Ovary (tissue), 3 donors: Measurements from ENCODE around the gene CFLAR.

Experiments used
- CTCF ChIP-seq, 3 donors: fragments of 450-650 bp in 2 of 3; fragments of 200-600 bp in 1 of 3; IDR thresholded peaks; one replicate each; pipeline versions ENCODE4 v1.5.1 to v1.8.0; 2016 to 2022; ENCODE audit warnings: antibody characterized with exemption in 3 of 3, mild to moderate bottlenecking in 1 of 3
- EP300 ChIP-seq: sonication (generic); formaldehyde crosslinking; IDR thresholded peaks from one replicate; pipeline ENCODE4 v1.6.1; 2017; ENCODE audit warnings: antibody characterized with exemption
- POLR2A ChIP-seq: fragments of 450-650 bp; IDR thresholded peaks from one replicate; pipeline ENCODE4 v1.6.1; 2017; ENCODE audit warnings: antibody characterized with exemption, mild to moderate bottlenecking, moderate library complexity
- donor health status: DM: no; HTN: no; CAD: no.

GRCh38 chr2:201072201-201072530, 43.8 kb upstream of the CFLAR start:
- no peak for TF ChIP-seq CTCF (IDR thresholded peaks at IDR 0.05)
- no peak for TF ChIP-seq POLR2A
- no peak for TF ChIP-seq EP300
